ENCODE data around the gene C12orf75.
"Not testable (repeated sequence)": the region's sequence is repeated elsewhere in the genome, so short reads cannot be mapped to it uniquely, and the experiment has no call there.

- TF ChIP-seq POLR2AphosphoS5 (IDR thresholded peaks at IDR 0.05; ENCODE audit: insufficient read depth, low read depth, low read length); POLR2A (IDR thresholded peaks at IDR 0.05; ENCODE audit: low read depth, low read length): not testable (repeated sequence)
Observed at GRCh38 chr12:105302986-105303385, 27.5 kb upstream of the C12orf75 start.
